Central memory CD8-positive, alpha-beta T cell (primary cell): Measurements from ENCODE around the gene ANKRD36B.
"Not testable (repeated sequence)": the region's sequence is repeated elsewhere in the genome, so short reads cannot be mapped to it uniquely, and the experiment has no call there.

ENCODE experiments used
- ATAC-seq: fragments of 150-1000 bp; cut with Tn5 transposase; replicated peaks from 2 replicates; pipeline ENCODE4 v1.10.0; 2022; ENCODE audit warnings: mild to moderate bottlenecking, moderate FRiP score, moderate number of reproducible peaks; ENCODE audit not compliant: poor library complexity, severe bottlenecking; ENCODE audit errors: extremely low read depth
- DNase-seq, 2 donors: peaks; one replicate each; pipeline ENCODE4 v3.0.0; 2021; ENCODE audit warnings: low spot score in 2 of 2
- H3K27ac Mint-ChIP-seq: one replicate; pipeline ENCODE4 v1.8.0; 2022; ENCODE audit warnings: low read depth, mild to moderate bottlenecking, moderate library complexity, mixed read lengths
- H3K27me3 Mint-ChIP-seq: one replicate; pipeline ENCODE4 v1.8.0; 2022; ENCODE audit warnings: mixed read lengths
- H3K36me3 Mint-ChIP-seq: one replicate; pipeline ENCODE4 v1.8.0; 2022; ENCODE audit warnings: mild to moderate bottlenecking, moderate library complexity, mixed read lengths; ENCODE audit not compliant: insufficient read depth
- H3K4me1 Mint-ChIP-seq: one replicate; pipeline ENCODE4 v1.8.0; 2022; ENCODE audit warnings: mixed read lengths
- H3K4me3 Mint-ChIP-seq: one replicate; pipeline ENCODE4 v1.8.0; 2022; ENCODE audit warnings: mild to moderate bottlenecking, moderate library complexity, mixed read lengths
- H3K9me3 Mint-ChIP-seq: one replicate; pipeline ENCODE4 v1.8.0; 2022; ENCODE audit warnings: mixed read lengths

Gene ANKRD36B

DNA sequence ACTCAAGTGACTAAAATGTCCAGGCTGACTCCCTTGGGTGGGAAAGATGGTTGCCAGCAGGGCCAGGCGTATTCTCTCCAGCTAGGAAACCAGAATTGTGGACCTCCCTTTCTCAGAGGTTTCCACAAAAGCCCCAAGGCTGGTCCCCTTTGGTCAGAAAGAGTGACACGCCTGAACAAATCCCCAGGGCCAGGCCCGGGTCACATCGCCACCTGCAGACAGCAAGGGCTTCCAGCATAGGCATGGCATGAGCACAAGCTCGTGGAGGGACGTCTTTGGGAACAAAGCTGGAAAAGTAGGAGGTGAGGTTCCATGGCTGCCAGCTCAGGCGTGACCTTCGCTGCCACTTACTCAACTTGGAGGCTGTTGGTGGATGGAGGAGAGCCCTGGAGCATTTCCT is 15.4 kb upstream of the ANKRD36B start:
- not testable (repeated sequence) for H3K27ac Mint-ChIP-seq, H3K9me3 Mint-ChIP-seq, H3K36me3 Mint-ChIP-seq, ATAC-seq, H3K4me1 Mint-ChIP-seq, DNase-seq, H3K4me3 Mint-ChIP-seq
- peaks cover 21% of the 10 kb centered on the region for H3K27me3 Mint-ChIP-seq

DNA sequence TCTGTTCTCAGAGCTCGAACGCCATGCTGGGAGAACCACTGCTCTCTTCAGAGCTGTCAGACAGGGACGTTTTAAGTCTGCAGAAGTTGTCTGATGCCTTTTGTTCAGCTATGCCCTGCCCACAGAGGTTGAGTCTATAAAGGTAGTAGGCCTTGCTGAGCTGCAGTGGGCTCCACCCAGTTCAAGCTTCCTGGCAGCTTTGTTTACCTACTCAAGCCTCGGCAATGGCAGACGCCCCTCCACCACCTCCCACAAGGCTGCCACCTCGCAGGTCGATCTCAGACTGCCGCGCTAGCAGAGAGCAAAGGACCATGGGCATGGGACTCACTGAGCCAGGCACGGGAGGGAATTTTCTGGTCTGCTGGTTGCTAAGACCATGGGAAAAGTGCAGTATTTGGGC is 11.9 kb upstream of the ANKRD36B start:
- ATAC-seq, H3K4me3 Mint-ChIP-seq: not testable (repeated sequence)

DNA sequence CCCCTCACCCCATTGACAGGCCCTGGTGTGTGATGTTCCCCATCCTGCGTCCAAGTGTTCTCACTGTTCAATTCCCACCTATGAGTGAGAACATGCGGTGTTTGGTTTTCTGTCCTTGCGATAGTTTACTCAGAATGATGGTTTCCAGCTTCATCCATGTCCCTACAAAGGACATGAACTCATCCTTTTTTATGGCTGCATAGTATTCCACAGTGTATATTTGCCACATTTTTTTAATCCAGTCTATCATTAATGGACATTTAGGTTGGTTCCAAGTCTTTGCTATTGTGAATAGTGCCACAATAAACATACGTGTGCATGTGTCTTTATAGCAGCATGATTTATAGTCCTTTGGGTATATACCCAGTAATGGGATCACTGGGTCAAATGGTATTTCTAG is 6.5 kb upstream of the ANKRD36B start:
- ATAC-seq, H3K4me3 Mint-ChIP-seq, DNase-seq, H3K27ac Mint-ChIP-seq, H3K36me3 Mint-ChIP-seq, H3K9me3 Mint-ChIP-seq, H3K4me1 Mint-ChIP-seq: not testable (repeated sequence)
- H3K27me3 Mint-ChIP-seq, result peaks cover 47% of the 10 kb centered on the region

More for the DNA sequence above, 11.9 kb upstream of the ANKRD36B start:
- H3K9me3 Mint-ChIP-seq, H3K4me1 Mint-ChIP-seq, H3K36me3 Mint-ChIP-seq, H3K27ac Mint-ChIP-seq, DNase-seq: not testable (repeated sequence)
- H3K27me3 Mint-ChIP-seq, result peaks cover 47% of the 10 kb centered on the region

DNA sequence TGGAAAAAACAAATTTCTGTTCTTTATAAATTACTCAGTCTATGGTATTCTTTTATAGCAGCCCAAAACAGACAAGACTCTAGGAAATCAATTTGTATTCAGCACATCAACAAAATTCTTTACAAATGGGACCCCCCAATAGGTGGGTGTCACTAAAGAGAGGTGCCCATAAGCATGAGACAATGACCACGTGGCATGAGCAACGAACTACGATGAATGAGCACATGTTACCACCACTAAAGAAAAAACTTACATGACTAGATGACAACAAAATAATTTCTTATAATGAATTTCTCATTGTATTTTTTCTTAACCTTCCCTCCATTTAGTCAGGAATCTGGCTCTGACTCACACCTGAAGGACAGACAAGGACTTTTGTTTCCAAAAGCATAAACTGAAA is 3.8 kb upstream of the ANKRD36B start:
- peaks cover 22% of the 10 kb centered on the region for H3K27me3 Mint-ChIP-seq
- not testable (repeated sequence) for H3K4me1 Mint-ChIP-seq, DNase-seq, H3K9me3 Mint-ChIP-seq, H3K27ac Mint-ChIP-seq, H3K36me3 Mint-ChIP-seq, H3K4me3 Mint-ChIP-seq, ATAC-seq

DNA sequence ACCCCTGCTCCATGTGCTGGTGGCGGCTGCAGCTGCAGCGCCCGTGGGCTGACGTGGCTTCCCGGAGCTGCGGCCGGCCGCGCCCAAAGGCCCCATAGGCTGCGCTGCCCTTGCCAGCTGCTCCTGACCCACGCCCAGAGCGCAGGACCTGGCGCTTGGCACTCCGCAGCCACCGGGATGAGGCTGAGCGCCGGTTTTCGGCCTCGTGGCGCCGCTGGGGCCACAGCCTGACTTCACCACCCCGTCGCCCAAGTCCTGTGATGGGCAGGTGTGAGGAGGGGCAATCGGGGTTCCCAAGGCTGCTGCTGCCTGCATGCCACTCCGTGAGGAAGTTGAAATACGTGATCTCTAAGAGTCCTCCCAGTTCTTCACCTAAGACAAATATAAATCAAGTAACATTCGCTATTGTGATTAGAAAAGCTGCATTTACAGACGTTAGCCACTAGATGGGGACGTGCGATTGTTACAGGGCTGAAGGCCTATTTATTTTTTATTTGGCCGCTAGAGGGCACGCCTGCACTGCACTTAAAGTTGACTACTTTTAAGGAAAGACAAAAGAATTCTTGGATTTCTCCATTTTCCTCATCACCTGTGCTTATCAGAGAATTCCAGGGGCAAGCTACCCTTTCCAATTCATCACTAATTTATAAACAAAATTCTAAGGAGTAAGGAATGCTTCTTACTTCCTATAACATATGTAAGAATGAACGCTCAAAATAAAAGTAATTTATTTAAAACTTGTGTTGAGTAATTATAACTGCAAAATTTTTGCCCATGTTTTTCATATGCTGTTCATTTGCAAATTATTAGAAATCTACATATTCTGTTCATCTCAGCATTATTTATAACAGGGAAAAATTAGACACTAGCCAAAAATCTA is 1.1 kb upstream of the ANKRD36B start:
- H3K9me3 Mint-ChIP-seq, H3K4me1 Mint-ChIP-seq, H3K27ac Mint-ChIP-seq, H3K36me3 Mint-ChIP-seq: not testable (repeated sequence)
- DNase-seq, result peak; percentile 44 to 72
- Mint-ChIP-seq H3K4me3 (peak overlapping the region; percentile 98), H3K27me3 (peaks cover 11% of the 10 kb centered on the region)
- ATAC-seq, result peak; percentile 60

DNA sequence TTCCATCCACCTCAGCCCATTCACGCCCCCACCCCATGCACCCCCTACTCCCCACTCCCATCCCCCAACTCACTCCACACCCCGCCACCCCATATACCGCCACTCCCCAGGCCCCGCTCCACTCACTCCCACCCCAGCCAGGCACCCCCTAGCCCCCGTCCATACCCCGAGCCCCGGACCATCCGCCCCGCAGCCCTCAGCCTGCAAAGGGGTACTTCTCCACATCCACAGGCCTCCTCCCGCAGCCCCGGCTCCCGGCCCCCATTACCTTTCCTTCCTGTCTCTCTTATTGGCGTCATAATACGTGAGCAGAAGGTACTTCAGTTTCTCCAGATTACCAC is 450 bp downstream of the ANKRD36B start:
- DNase-seq, H3K27me3 Mint-ChIP-seq: not testable (repeated sequence)
- H3K27ac Mint-ChIP-seq, result peak overlapping the region; percentile 98

DNA sequence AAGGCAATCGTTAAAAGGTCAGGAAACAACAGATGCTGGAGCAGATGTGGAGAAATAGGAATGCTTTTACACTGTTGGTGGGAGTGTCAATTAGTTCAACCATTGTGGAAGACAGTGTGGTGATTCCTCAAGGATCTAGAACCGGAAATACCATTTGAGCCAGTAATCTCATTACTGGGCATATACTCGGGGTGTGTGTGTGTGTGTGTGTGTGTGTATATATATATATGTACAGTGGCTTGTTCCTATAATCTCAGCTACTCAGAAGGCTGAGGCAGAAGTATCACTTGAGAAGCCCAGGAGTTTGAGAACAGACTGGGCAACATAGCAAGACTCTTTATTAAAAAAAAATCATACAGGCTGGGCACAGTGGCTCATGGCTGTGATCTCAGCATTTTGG is 24.0 kb downstream of the ANKRD36B start:
- not testable (repeated sequence) for H3K4me3 Mint-ChIP-seq, H3K9me3 Mint-ChIP-seq

More for the DNA sequence above, 450 bp downstream of the ANKRD36B start:
- not testable (repeated sequence) for H3K4me1 Mint-ChIP-seq, H3K9me3 Mint-ChIP-seq, ATAC-seq
- H3K4me3 Mint-ChIP-seq, result peak overlapping the region; percentile 98
- H3K36me3 Mint-ChIP-seq, result peaks cover 10% of the 10 kb centered on the region

DNA sequence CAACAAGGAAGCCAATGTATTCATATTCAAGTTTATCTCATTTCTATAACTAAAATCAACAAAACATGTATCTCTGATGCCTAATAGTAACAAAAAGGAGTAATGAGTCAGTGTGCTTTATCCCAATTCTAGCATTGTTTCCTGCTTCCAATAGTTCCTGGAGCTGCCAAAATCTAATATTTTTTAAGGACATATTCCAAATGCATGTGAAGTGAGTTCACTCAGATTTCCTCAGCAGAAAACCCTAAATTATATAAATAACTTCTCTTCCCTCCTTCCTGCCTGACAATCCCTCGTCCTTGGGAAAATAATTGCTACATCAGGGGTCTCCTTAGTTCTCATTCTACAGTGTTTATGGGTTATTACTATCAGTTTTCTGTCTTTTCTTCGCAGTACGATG is 37.3 kb downstream of the ANKRD36B start:
- not testable (repeated sequence) for H3K27ac Mint-ChIP-seq, DNase-seq, H3K4me3 Mint-ChIP-seq, H3K4me1 Mint-ChIP-seq, H3K27me3 Mint-ChIP-seq, ATAC-seq, H3K9me3 Mint-ChIP-seq
- peaks cover 75% of the 10 kb centered on the region for H3K36me3 Mint-ChIP-seq

More for the DNA sequence above, 24.0 kb downstream of the ANKRD36B start:
- DNase-seq, H3K27ac Mint-ChIP-seq, H3K27me3 Mint-ChIP-seq, ATAC-seq, H3K36me3 Mint-ChIP-seq: not testable (repeated sequence)
- H3K4me1 Mint-ChIP-seq, result peaks cover 14% of the 10 kb centered on the region

DNA sequence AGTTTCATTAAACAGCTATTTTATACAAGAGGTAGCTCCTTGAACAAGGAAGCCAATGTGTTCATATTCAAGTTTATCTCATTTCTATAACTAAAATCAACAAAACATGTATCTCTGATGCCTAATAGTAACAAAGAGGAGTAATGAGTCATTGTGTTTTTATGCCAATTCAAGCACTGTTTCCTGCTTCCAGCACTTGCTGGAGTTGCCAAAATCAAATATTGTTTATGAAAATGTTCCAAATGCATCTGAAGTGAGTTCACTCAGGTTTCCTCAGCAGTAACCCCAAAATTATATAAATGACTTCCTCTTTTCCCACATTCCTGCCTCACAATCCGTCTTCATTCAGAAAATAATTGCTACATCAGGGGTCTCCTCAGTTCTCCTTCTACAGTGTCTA is 39.2 kb downstream of the ANKRD36B start:
- H3K27ac Mint-ChIP-seq, result peak overlapping the region; percentile 69
- peaks cover 74% of the 10 kb centered on the region for H3K36me3 Mint-ChIP-seq
- H3K4me3 Mint-ChIP-seq, H3K27me3 Mint-ChIP-seq, ATAC-seq, DNase-seq, H3K4me1 Mint-ChIP-seq, H3K9me3 Mint-ChIP-seq: not testable (repeated sequence)

DNA sequence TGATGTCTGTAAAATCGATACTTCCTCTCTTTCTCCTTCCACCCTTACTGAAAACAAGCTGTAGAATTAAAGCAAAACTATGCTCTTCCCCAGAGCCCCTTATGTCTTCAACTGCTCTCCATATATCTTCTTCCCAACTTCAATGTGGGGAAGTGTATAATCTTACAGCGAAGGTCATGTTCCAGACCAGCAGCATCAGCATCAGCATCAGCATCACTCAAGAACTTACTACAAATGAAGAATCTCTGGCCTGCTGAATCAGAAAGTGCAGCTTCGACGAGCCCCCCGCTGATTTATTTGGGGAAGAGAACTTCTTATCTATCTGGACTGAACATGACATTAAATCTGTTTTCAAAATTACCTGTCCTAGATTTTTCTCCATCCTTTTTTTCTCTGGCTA is 40.6 kb downstream of the ANKRD36B start:
- not testable (repeated sequence) for DNase-seq, H3K9me3 Mint-ChIP-seq, H3K27me3 Mint-ChIP-seq, ATAC-seq, H3K4me1 Mint-ChIP-seq, H3K27ac Mint-ChIP-seq, H3K4me3 Mint-ChIP-seq
- peaks cover 68% of the 10 kb centered on the region for H3K36me3 Mint-ChIP-seq

DNA sequence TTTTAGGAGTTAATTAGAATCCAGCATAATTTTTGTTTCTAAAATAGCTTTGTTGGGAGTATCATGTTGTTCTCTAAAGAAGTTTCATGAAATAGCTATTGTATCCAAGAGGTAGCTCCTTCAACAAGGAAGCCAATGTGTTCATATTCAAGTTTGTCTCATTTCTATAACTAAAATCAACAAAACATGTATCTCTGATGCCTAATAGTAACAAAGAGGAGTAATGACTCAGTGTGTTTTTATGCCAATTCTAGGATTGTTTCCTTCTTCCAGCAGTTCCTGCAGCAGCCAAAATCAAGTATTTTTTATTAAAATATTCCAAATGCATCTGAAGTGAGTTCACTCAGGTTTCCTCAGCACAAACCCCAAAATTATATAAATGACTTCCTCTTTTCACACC is 41.1 kb downstream of the ANKRD36B start:
- not testable (repeated sequence) for ATAC-seq, H3K27ac Mint-ChIP-seq, DNase-seq, H3K27me3 Mint-ChIP-seq, H3K4me1 Mint-ChIP-seq, H3K9me3 Mint-ChIP-seq, H3K4me3 Mint-ChIP-seq
- H3K36me3 Mint-ChIP-seq, result peaks cover 65% of the 10 kb centered on the region

DNA sequence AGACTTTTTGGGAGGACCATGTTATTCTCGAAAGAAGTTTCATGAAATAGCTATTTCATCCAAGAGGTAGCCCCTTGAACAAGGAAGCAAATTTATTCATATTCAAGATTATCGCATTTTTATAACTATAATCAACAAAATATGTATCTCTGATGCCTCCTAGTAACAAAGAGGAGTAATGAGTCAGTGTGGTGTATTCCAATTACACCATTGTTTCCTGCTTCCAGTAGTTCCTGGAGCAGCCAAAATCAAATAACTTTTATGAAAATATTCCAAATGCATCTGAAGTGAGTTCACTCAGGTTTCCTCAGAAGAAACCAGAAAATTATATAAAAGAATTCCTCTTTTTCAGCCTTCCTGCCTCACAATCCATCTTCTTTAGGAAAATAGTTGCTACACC is 43.0 kb downstream of the ANKRD36B start:
- Mint-ChIP-seq H3K36me3 (peaks cover 51% of the 10 kb centered on the region), H3K4me3 (no peak overlapping the region), H3K27ac (no peak overlapping the region), H3K4me1 (peaks cover 5% of the 10 kb centered on the region), H3K9me3 (no peaks in the 10 kb centered on the region), H3K27me3 (no peaks in the 10 kb centered on the region)
- DNase-seq, result no peak
- ATAC-seq, result no peak

DNA sequence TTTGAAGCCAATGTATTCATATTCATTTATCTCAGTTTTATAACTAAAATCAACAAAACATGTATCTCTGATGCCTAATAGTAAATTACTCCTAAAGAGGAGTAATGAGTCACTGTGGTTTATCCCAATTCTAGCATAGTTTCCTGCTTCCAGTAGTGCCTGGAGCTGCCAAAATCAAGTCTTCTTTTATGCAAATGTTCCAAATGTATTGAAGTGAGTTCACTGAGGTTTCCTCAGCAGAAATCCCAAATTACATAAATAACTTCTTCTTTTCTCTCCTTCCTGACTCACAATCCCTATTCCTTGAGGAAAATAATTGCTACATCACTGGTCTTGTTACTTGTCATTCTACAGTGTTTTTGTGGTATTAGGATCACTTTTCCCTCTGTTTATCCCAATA is 44.8 kb downstream of the ANKRD36B start:
- H3K27me3 Mint-ChIP-seq, H3K4me1 Mint-ChIP-seq, H3K27ac Mint-ChIP-seq, H3K9me3 Mint-ChIP-seq, ATAC-seq, H3K4me3 Mint-ChIP-seq, DNase-seq: not testable (repeated sequence)
- H3K36me3 Mint-ChIP-seq, result peaks cover 41% of the 10 kb centered on the region
